OCI-LY3 (cell line): ENCODE results near the gene ADAR.

ENCODE experiments used
- H2AFZ ChIP-seq: fragments of 200-600, 300-600 bp; shearing (Covaris generic); 2 replicates; pipeline ENCODE4 v1.6.0; 2014; ENCODE audit warnings: antibody characterized with exemption, low read depth, low read length
- H3K27ac ChIP-seq: fragments of 200-600, 300-600 bp; sonication (generic); 2 replicates; pipeline ENCODE4 v1.5.1; 2014; ENCODE audit warnings: mild to moderate bottlenecking, low read length, moderate library complexity, mixed read lengths
- H3K27me3 ChIP-seq: fragments of 200-600, 300-600 bp; sonication (generic); 2 replicates; pipeline ENCODE4 v1.6.1; 2014; ENCODE audit warnings: low read depth, low read length, mixed read lengths
- H3K36me3 ChIP-seq: fragments of 200-600, 300-600 bp; sonication (generic); replicated peaks from 2 replicates; pipeline ENCODE3; 2014; ENCODE audit warnings: low read depth, low read length, mixed read lengths
- H3K4me1 ChIP-seq: fragments of 300-600, 200-600 bp; sonication (generic); 2 replicates; pipeline ENCODE4 v1.6.1; 2014; ENCODE audit warnings: low read length, mixed read lengths
- H3K4me2 ChIP-seq: fragments of 200-600, 300-600 bp; sonication (generic); 2 replicates; pipeline ENCODE4 v1.6.1; 2014; ENCODE audit warnings: low read length, mixed read lengths
- H3K4me3 ChIP-seq: fragments of 300-600, 200-600 bp; sonication (generic); 2 replicates; pipeline ENCODE4 v1.5.1; 2014; ENCODE audit warnings: antibody characterized with exemption, mild to moderate bottlenecking, low read length, moderate library complexity
- H3K79me2 ChIP-seq: fragments of 300-600, 200-600 bp; shearing (Covaris generic); 2 replicates; pipeline ENCODE4 v1.6.1; 2014; ENCODE audit warnings: mild to moderate bottlenecking, low read length, mixed read lengths
- H3K9ac ChIP-seq: fragments of 300-600, 200-600 bp; shearing (Covaris generic); 2 replicates; pipeline ENCODE4 v1.6.0; 2014; ENCODE audit warnings: mild to moderate bottlenecking, low read length, moderate library complexity
- H3K9me3 ChIP-seq: fragments of 200-600, 300-600 bp; shearing (Covaris generic); 2 replicates; pipeline ENCODE4 v1.6.1; 2014; ENCODE audit warnings: low read length, mixed read lengths; ENCODE audit not compliant: insufficient read depth
- H4K20me1 ChIP-seq: fragments of 200-600, 300-600 bp; sonication (generic); 2 replicates; pipeline ENCODE4 v1.6.1; 2016; ENCODE audit warnings: low read length, mixed read lengths; ENCODE audit not compliant: insufficient read depth
- CTCF ChIP-seq: fragments of 200-600, 300-600 bp; sonication (generic); IDR thresholded peaks from 2 replicates; pipeline ENCODE4 v1.5.1; 2014; ENCODE audit warnings: antibody characterized with exemption, low read length, low read depth
- EZH2phosphoT487 ChIP-seq: fragments of 200-600 bp; shearing (Covaris generic); IDR thresholded peaks from 2 replicates; pipeline ENCODE4 v1.6.1; 2018; ENCODE audit warnings: antibody characterized with exemption, mixed run types, low read depth

ADAR gene

GRCh38 chr1:154615411-154615810 is 7.4 kb upstream of the ADAR start:
- H4K20me1 ChIP-seq = peaks cover 62% of the 10 kb centered on the region
- no peak overlapping the region for H2AFZ ChIP-seq
- no peaks in the 10 kb centered on the region for H3K4me1 ChIP-seq
- no peak overlapping the region for H3K4me3 ChIP-seq
- peaks cover 97% of the 10 kb centered on the region for H3K79me2 ChIP-seq
- H3K27ac ChIP-seq = no peak overlapping the region
- H3K9me3 ChIP-seq = no peaks in the 10 kb centered on the region
- peaks cover 8% of the 10 kb centered on the region for H3K36me3 ChIP-seq
- H3K27me3 ChIP-seq = no peaks in the 10 kb centered on the region
- no peak overlapping the region for H3K9ac ChIP-seq
- TF ChIP-seq EZH2phosphoT487 = no peak
- no peak for TF ChIP-seq CTCF
- no peak overlapping the region for H3K4me2 ChIP-seq

- H3K9ac ChIP-seq = no peak overlapping the region
- H4K20me1 ChIP-seq = peaks cover 62% of the 10 kb centered on the region
- no peak overlapping the region for H3K4me2 ChIP-seq
These were observed 6.9 kb upstream of the ADAR start for GRCh38 chr1:154614901-154615300.

GRCh38 chr1:154614247-154614646 is 6.3 kb upstream of the ADAR start:
- Histone ChIP-seq H3K4me3 (no peak overlapping the region), H3K27me3 (no peaks in the 10 kb centered on the region), H3K4me1 (peaks cover 10% of the 10 kb centered on the region), H2AFZ (no peak overlapping the region), H3K9me3 (no peaks in the 10 kb centered on the region), H3K36me3 (peaks cover 7% of the 10 kb centered on the region), H3K4me2 (no peak overlapping the region), H3K79me2 (peaks cover 97% of the 10 kb centered on the region), H3K27ac (no peak overlapping the region), H3K9ac (no peak overlapping the region), H4K20me1 (peaks cover 60% of the 10 kb centered on the region)
- TF ChIP-seq CTCF (0 out of 2 replicates have a peak, but pooled peaks have one; percentile 7), EZH2phosphoT487 (no peak)

More at GRCh38 chr1:154614901-154615300, 6.9 kb upstream of the ADAR start:
- Histone ChIP-seq H3K27ac (no peak overlapping the region), H3K79me2 (peaks cover 97% of the 10 kb centered on the region), H3K4me3 (no peak overlapping the region), H3K27me3 (no peaks in the 10 kb centered on the region), H3K36me3 (peaks cover 11% of the 10 kb centered on the region), H2AFZ (no peak overlapping the region), H3K4me1 (peaks cover 4% of the 10 kb centered on the region), H3K9me3 (no peaks in the 10 kb centered on the region)
- TF ChIP-seq EZH2phosphoT487 (no peak), CTCF (no peak)

GRCh38 chr1:154611150-154611862 is 3.3 kb upstream of the ADAR start:
- Histone ChIP-seq H3K27me3 (no peaks in the 10 kb centered on the region), H3K9me3 (no peaks in the 10 kb centered on the region), H2AFZ (no peak overlapping the region), H3K4me3 (no peak overlapping the region), H3K4me1 (peaks cover 22% of the 10 kb centered on the region), H3K79me2 (peaks cover 98% of the 10 kb centered on the region), H3K27ac (no peak overlapping the region), H3K36me3 (peaks cover 3% of the 10 kb centered on the region), H3K9ac (no peak overlapping the region), H3K4me2 (no peak overlapping the region), H4K20me1 (peaks cover 48% of the 10 kb centered on the region)
- no peak for TF ChIP-seq CTCF
- TF ChIP-seq EZH2phosphoT487 = no peak
